ENCODE results near the gene GMNC.
"Not testable (repeated sequence)": the region's sequence is repeated elsewhere in the genome, so short reads cannot be mapped to it uniquely, and the experiment has no call there.

The GMNC gene, protein sequence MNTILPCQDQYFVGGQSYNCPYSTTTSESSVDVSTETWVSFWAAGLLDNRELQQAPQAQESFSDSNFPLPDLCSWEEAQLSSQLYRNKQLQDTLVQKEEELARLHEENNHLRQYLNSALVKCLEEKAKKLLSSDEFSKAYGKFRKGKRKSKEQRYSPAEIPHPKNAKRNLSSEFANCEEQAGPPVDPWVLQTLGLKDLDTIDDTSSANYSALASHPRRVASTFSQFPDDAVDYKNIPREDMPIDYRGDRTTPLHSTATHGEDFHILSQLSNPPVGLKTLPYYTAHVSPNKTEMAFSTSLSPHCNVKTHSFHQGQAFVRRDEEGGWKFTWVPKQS

DNA sequence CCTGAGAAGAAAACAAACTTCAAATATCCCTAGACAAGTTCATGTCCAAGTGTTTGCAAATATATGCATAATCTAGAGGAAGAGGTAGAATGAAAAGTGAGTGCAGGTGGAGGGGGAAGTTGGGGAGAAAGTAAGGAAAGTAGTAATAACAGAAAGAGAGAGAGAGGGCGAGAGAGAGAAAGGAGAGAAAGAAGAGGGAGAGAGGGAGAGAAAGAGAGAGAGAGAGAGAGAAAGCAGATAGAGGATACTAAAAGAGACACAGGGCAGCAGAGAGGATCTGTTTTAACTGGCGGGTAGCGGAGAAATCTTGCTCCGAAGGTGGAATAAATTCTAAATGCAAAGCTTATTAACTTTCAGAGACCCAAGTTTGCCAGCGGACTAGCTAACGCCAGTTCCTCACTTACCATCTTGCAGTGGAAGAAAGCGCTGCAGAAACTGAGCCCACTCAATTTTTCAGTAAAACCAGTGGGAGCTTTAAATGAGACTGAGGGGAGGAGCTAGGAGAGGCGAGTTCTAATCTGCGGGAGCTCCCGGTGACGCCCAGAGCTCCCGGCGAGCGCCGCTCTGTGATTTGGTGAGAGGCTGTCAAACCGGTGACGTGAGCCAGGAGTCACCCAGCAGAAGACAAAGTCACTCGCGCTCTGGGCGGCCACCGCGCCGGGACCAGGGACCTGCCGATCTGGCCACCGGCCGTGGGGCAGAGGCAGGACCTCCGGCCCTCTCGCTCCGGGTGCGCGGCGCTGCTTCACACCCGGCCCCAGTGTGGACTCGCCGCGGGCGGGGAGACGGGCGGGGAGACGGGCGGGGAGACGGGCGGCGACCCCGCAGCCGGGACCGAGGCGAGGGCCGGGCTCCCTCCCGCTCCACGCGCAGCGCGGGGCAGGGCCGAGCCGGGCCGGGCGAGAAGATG is at the start of gene GMNC:
Gene GMNC (minus strand): TSS at position 486 of the 910 bp plus-strand sequence. CDS start 79 bp downstream, at position 407.
- peak; percentile 69 for DNase-seq

DNA sequence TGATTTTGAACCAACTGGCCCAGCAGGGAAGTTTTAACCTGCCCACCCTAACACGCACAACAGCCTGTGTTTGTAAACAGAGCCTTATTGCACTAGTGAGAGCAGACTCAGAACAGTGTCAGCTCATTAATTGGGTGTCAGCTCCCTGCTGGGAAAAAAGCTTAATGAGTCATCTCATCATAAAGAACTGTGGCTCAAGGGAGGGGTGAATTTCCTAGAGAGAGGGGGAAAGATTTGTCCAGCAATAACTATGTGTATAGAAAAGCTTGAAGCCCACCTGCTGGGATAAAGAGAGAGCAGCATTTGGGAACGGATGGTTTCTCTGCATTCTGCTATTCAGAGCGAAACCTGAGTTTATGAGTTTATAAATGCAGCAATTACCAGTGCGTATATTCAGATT is 48.9 kb upstream of the GMNC start:
- DNase-seq = no peak

DNA sequence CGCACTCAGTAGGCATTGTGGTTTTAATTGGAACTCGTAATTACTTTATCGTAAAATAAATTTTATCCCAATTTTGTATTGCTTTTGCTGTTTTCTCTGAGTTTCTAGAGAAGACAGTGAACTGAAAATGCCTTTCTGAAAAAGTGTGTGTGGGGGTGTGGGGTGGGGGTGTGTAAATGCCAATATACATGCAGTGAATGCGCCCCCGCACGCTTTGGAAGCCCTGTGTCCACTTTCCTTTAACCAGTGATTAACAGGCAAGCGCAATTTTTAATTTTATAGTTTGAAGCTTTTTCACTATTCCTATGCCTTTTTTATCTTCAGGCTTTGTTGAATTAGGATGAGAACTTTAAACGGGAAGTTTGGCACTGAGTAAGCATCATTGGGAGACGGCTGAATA is 47.4 kb upstream of the GMNC start:
- DNase-seq = no peak

DNA sequence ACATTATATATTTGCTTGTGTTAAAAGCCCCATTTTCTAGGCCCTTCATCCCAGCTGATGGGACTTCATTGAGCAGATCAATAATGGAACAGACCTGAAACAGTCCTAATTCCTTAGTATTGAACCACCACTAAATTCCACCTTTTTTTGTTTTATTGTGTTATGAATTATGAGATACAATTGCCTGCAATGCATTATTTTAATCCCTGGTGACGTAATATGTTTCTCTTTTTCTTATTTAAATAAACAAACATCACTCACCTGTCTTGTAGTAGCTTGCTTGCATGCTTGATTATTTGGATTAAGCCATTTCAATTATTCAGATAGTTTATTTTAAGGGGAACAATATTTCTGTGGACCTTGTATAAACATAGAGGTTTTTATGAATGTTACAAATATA is 40.7 kb upstream of the GMNC start:
- no peak for DNase-seq

DNA sequence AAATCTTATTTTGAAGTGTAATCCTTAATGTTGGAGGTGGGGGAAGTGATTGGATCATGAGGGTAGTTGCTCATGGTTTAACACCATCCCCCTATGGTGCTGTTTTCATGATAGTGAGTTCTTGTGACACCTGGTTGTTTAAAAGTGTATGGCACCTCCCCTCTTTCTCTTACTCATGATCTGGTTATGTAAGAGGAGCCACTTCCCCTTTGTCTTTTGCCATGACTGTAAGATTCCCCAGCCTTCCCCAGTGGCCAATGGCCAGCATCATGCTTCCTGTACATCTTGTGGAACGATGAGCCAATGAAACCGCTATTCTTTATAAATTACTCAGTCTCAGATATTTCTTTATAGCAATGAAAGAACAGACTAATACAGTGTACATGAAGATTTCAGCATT is 39.8 kb upstream of the GMNC start:
- no peak for DNase-seq

DNA sequence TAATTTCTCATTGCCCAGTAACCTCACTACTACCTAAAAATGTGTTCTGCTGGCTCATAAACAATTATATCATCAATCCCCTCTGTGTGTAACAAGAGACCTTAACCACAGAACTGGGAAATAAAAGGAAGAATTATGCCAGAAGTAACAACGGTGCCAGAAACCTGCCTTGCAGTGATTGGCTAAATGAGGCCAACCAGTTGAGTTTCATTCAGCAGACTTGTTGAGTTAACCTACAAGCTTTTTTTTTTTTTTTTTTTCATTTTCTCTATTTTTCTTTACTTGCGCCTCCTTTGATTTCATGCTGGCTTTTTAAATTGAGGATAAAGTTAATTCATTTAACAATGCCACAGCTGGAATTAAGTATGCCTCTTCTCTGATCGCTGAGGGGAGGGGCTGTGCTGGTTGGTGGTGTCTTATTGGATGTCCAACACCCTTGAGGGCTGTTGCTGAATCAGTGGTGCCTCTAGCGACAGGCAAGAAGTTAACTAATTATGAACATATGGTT is 30.0 kb upstream of the GMNC start:
- no peak for DNase-seq

DNA sequence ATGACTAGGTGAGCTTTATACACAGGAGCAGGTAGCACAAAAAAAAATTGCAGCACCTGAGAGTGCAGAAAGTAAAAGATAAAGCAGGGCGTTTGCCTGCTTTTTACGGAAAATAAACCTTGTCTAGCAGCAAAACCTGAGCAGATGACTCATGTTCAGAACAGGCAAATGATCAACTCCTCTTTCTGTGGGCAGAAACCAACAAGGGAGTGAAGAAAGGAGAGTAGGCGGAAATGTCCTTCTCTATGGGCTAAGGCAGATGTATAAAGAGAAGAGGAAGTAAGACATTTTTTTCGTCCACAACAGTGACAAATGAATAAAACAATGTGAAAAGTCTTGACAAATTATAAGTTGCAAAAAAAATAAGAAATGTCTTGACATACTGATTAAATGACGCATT is 24.5 kb upstream of the GMNC start:
- no peak for DNase-seq

DNA sequence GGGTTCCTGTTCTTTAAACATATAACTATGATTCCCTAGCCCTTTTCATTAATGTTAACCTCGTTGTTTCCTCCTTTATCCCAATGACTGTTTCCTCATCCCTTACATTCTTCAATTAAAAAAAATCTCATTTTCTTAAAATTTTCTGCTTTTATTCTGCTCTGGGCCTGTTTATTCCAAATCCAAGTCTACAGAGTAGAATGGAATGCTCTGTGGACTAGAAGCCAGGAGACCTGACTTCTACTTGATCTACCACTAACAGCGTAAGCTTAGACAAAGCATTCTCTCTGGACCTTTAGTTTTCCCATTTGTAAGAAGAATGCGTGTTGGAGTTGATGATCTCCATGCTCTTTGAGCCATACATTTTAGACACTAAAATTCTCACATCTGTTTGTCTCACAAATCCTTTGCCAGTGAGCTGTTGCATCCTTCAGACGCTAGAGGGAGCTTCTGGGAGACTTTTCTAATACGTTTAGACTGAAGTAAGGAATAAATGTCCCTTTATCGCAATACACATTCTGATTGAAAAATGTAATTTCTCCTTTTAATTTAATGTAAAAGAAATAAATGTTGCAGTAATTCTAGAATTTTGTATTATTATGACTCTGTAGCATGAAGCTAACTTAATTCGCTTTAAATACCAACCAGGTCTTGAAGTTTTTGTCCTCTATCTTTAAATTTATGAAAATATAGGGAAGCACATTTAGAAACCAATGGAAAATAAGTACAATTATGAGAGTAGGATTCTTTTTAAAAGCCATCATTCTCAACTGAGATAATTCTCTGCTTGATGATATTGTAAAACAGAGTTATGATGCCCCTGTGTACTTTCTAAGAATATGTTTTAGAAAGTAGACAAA is 21.7 kb upstream of the GMNC start:
- DNase-seq = peak; percentile 49

DNA sequence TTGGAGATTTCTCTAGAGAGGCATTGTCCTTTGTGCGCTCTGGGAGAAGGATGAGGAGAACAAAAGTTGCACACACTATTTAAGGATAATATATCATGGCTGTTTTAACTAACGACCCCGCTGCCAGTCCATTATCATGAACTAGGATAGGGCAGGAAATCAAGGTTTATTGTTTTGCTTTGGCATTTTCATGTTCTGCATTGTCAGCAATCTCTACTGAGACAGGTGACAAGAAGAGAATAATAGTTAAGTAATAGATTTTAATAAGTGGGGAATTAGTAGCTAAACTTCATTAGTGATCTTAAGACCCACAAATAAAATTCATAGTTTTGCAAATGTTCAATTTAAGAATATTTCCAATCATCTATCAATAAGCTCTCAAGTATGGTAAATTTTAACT is 20.6 kb upstream of the GMNC start:
- no peak for DNase-seq

DNA sequence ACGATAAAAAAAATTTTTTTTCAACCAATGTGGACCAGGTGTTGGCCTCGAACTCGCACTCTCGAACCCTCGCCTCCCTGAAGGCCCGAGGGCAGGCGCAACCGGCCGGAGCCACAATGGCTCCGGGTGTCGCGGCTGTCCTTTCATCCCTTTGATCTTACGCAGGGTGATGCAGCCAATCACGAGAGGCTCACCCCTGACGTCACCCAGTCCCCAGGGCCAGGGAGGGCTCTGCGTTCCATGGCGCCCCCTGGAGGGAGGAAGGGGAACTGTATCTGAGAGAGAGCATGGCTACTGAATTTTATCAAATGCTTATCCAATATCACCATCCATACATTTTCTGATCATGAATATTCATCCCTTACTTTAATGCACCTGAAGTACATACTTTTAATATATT is 15.4 kb upstream of the GMNC start:
- DNase-seq = no peak

DNA sequence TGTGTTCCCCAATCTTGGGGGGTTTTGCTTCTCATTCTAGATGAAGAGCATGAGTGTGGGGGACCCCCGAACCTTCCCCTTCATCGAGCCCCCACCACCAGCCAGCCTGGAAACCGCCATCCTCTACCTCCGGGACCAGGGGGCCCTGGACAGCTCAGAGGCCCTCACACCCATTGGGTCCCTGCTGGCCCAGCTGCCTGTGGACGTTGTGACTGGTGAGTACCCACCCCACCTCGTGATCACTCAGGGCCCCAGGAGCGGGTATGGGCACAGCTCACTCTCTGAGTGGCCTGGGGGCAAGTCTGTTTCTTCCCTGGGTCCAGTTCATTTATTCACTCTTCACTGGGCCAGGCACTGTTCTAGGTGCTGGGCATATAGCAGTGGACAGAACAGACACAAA is 13.9 kb upstream of the GMNC start:
- DNase-seq = not testable (repeated sequence)

DNA sequence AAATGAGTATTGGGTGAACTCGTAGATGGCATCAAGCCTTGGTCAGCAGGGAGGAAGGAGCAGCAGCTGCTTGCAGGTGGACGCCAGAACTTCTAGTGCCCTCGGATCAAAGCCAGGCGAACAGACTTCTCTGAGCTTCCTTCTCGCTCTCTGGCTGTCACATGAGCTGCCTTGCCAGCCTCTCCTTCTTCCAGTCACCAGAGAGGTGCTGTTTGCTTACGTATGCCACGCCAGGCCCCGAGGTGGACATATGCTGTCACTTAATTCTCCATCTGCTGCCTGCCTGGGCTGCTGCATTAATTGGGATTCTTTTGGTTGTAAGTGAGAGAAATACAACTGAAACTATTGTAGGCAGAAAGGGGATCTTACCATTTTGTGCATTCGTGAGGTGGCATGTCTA is 12.6 kb upstream of the GMNC start:
- DNase-seq = not testable (repeated sequence)

DNA sequence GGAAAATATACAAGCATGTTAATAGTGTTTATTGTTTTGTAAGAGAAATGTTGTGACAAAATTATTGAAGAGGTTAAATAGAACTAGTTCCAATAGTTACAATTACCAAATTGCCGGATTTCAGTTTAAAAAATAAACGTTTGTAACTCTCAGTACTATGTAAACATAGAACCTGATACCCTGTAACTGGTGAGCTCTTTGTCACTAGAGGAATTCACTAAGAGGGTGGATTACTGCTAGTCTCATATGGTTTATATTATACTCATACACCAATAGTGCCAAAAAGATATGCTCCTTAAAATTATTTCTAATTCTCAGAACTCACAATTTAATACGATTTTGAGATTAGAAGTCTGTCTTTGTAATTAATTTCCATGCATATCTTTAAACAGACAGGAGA is 7.6 kb upstream of the GMNC start:
- no peak for DNase-seq

DNA sequence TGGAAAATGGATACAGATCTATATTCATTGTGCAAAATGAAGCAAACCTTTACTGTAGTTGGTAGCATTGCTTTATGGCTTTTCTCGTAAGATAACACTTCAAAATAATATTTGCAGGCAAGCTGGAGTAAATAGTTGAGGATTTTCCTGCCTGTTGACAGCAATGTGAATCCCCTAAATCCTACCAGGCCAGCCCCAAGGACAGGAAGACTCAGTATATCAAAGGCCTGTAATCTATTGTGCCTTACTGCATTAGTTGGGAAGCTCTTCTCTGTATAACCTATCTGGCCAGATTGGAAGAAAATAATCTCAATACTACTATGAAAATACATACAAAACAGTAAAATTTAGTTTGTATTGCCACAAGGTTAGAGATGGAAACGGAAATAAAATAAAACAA is 4.6 kb upstream of the GMNC start:
- DNase-seq = no peak

DNA sequence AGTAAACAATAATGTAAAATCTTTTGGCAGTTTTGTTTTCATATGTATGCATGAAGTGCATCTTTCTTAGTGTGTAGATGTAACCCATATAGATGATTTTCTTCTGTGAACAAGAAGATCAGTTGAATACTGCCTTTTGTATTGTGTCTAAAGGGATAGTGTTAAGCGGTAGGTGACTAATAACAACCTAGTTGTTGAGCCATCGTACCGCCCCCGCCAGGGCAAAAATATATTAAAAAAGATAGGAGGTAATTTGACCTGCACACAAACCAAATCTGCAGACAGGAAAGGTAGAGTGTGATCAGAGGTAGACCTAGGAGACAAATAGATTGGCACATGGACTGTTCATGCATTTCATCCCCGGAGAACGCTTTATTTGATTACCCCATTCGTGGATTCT is 3.3 kb upstream of the GMNC start:
- DNase-seq = no peak

DNA sequence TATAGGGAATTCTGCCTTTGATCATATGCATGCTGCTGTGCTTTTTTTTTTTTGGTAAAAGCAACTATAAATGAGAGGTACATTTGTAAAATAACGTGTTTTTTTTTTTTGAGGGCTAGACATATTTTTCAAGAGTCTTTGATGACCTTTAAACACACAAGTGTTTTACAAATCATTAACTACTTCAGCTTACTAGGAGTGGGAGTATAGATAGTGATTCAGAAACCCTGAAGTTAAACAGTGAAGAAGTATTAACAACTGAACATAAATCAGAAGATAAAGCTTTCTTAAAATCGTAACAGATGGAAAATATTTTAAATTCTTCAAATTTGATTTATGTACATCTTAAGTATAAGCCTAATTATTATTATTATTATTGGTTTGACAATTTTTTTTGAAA is 2.9 kb upstream of the GMNC start:
- DNase-seq = no peak

DNA sequence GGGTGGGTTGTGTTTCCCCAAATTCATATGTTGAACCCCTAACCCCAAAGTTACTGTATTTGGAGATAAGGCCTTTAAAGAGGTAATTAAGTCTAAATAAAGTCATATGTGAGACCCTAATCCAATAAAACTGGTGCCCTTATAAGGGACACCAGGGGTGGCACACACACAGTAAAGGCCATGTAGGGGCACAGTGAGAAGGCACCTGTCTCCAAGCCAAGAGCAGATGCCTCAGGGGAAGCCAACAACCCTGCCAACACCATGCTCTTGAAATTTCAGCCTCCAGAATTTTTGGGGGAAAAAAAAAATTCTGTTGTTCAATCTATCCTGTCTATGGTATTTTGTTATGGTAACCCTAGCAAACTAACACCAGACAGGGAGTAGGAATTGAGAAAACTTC is 1.5 kb upstream of the GMNC start:
- DNase-seq = no peak

DNA sequence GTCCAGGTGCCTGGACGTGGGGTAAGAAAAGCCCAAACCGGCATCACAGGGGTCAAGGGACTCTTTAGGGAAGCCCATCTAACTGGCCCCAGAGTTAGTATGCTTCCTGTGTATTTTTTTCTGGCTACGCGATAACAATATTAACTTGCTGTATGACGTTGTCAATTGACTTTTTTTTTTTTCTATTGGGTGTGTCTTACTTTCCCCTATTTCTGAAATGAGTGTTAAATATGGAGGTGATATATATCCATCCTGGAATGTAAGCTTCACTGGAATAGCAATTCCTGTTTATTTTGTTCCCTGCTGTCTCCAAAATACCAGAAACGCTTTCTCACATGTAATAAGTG is 598 bp upstream of the GMNC start:
- DNase-seq = peak; percentile 1

DNA sequence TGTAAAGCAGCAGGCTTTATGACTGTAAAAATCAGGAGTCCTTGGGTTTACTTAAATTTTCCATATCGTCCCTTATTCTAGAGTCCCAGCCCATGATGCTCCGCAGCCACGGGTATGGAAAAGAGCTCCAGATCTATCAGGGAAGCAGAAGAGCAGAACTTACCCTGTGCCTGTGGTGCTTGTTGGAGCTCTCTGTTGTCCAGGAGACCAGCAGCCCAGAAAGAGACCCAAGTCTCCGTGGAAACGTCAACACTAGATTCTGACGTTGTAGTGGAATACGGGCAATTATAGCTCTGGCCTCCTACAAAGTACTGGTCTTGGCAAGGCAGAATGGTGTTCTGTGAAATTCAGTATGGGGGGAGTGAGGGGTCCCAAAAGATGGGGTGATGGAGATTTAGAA is 2.0 kb downstream of the GMNC start:
- no peak for DNase-seq

DNA sequence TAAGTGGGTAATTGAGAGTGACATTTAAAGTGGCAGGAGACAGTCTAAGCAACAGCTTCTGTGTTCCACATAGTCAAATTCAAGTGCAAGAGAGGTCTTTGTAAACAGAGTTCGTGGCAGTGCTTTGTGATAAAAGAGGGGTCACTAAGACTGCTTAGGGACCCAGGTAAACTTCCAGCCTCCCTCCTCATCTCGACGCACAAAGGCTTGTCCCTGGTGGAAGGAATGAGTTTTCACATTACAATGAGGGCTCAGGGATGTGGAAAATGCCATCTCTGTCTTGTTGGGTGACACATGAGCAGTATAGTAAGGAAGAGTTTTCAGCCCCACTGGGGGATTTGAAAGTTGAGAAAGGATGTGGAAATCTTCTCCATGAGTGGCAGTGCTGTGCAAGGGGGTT is 7.3 kb downstream of the GMNC start:
- DNase-seq = no peak

DNA sequence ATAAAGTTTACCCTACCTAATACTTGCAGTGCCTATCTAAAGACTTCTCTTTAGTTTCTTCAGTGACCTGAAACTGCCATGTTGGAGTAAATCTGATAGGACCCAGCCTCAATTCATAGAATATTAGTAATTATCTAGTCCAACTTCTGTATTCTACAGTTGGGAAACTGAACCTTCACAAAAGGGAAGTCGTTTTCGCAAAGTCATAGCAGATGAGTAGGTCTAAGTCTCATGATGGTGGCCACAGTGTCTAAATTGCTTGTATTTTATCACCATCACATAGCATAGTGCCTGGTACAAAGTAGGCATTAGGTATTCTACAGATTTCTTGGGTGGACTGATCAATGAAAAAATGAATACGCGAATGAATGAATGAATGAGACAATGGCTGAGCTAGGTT is 8.4 kb downstream of the GMNC start:
- DNase-seq = no peak

DNA sequence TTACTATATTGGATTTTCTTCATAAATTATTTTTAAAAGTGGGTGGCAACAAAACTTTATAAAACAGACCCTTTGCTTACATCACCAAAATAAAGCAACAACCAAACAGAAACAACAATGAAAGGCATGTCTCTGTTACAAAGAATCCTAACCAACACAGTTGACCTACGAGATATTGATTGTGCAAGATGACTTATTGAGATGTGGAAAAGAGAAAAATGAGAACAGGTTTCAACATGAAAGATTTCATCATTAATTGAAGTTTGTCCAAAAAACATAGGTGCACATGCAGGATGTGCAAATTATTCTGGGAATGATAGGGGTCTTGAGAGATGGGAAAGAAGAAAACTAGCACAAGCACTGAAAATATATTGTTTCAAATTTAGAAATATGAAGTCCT is 9.0 kb downstream of the GMNC start:
- DNase-seq = no peak

DNA sequence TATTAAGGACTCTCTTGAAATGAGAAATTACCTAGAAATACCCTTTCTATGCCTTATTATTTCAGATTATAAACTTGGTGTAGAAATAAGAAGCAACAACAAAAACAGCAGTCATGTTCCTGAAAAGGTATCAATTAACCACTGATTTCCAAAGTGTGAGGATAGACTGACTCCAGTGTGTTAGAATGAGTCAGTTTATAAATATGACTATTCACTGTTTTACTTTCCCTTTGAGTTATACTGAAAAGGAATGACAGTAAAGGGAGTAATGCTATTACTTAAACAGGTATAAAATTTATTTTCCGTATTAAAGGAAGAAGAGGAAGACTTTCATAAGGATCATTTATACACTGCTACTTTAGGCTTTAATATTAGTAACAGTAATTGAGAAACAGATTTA is 12.9 kb downstream of the GMNC start:
- DNase-seq = no peak
